Measurements from ENCODE around the gene CD24.

The CD24 gene

DNA sequence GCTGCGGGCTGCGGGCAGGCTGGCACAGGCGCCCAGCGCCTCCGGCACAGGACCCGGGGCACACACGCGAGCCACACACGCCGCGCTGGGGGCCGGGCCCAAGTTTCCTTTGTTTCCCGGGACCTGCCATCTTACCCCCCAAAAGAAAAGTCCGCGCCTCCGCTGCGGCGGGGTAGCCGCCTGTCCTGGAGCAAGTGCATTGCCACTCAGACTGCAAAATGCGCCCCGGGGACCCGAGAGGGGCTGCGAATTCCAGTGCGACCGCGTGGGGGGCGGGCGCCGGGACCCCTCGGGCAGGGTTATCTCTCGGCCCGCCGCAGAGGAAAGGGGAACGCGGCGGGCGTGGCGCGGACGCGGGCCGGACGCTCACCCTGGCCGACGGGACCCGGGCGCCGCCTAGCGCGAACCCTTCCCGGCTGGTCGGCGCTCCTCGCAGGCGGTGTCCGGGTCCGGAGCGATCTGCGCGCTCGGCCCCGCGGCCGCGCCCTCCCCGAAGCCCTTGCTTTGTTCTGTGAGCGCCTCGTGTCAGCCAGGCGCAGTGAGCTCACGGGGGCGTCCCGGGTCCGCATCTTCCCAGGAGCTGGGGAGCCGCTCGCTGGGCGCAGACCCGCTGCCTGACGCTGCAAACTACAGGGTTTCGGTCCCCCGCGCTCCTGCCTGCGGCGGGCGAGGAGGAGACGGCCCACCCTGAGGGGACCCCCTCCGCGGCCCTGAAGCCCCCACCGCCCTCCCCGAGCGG lies 639 bp upstream of the CD24 start (continued):
- no peak for TF ChIP-seq ZNF629 (tag by site-specific recombination; IDR thresholded peaks at IDR 0.05)
- no peak for TF ChIP-seq ZNF433 (tag by site-specific recombination; IDR thresholded peaks at IDR 0.05; ENCODE audit: low read depth)
- no peak for TF ChIP-seq OVOL3 (tag by site-specific recombination; IDR thresholded peaks at IDR 0.05)
- TF ChIP-seq ZNF423 (tag by site-specific recombination; IDR thresholded peaks at IDR 0.05), result no peak
- TF ChIP-seq ZNF335 (tag by site-specific recombination; conservative IDR thresholded peaks at IDR 0.05), result peak; percentile 84; the same call in 1 of the 2 replicates
- TF ChIP-seq, protein P1, sequence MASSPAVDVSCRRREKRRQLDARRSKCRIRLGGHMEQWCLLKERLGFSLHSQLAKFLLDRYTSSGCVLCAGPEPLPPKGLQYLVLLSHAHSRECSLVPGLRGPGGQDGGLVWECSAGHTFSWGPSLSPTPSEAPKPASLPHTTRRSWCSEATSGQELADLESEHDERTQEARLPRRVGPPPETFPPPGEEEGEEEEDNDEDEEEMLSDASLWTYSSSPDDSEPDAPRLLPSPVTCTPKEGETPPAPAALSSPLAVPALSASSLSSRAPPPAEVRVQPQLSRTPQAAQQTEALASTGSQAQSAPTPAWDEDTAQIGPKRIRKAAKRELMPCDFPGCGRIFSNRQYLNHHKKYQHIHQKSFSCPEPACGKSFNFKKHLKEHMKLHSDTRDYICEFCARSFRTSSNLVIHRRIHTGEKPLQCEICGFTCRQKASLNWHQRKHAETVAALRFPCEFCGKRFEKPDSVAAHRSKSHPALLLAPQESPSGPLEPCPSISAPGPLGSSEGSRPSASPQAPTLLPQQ (tag by site-specific recombination; IDR thresholded peaks at IDR 0.05), result peak; percentile 11; the same call in 1 of the 2 replicates
- no peak for TF ChIP-seq ZNF837 (tag by site-specific recombination; IDR thresholded peaks at IDR 0.05)
- peak; percentile 33; the same call in 1 of the 2 replicates for TF ChIP-seq ZNF600 (tag by site-specific recombination; IDR thresholded peaks at IDR 0.05)
- TF ChIP-seq ZNF311 (tag by site-specific recombination; IDR thresholded peaks at IDR 0.05; ENCODE audit: borderline replicate concordance), result no peak
- TF ChIP-seq ZNF223 (tag by site-specific recombination; IDR thresholded peaks at IDR 0.05), result no peak
- no peak for TF ChIP-seq ZNF266 (tag by site-specific recombination; IDR thresholded peaks at IDR 0.05; ENCODE audit: low read depth)
- TF ChIP-seq ZFP69B (tag by site-specific recombination; IDR thresholded peaks at IDR 0.05), result no peak
- no peak for TF ChIP-seq ZNF510 (tag by site-specific recombination; IDR thresholded peaks at IDR 0.05; ENCODE audit: insufficient replicate concordance)
- TF ChIP-seq ZNF776 (tag by site-specific recombination; IDR thresholded peaks at IDR 0.05; ENCODE audit: borderline replicate concordance), result no peak
- TF ChIP-seq ZBTB21 (tag by site-specific recombination; IDR thresholded peaks at IDR 0.05), result no peak
- TF ChIP-seq, protein P2, sequence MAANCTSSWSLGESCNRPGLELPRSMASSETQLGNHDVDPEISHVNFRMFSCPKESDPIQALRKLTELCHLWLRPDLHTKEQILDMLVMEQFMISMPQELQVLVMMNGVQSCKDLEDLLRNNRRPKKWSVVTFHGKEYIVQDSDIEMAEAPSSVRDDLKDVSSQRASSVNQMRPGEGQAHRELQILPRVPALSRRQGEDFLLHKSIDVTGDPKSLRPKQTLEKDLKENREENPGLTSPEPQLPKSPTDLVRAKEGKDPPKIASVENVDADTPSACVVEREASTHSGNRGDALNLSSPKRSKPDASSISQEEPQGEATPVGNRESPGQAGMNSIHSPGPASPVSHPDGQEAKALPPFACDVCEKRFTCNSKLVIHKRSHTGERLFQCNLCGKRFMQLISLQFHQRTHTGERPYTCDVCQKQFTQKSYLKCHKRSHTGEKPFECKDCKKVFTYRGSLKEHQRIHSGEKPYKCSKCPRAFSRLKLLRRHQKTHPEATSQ (tag by site-specific recombination; IDR thresholded peaks at IDR 0.05), result no peak
- TF ChIP-seq ZNF747 (tag by site-specific recombination; IDR thresholded peaks at IDR 0.05), result no peak
- TF ChIP-seq, protein P3, sequence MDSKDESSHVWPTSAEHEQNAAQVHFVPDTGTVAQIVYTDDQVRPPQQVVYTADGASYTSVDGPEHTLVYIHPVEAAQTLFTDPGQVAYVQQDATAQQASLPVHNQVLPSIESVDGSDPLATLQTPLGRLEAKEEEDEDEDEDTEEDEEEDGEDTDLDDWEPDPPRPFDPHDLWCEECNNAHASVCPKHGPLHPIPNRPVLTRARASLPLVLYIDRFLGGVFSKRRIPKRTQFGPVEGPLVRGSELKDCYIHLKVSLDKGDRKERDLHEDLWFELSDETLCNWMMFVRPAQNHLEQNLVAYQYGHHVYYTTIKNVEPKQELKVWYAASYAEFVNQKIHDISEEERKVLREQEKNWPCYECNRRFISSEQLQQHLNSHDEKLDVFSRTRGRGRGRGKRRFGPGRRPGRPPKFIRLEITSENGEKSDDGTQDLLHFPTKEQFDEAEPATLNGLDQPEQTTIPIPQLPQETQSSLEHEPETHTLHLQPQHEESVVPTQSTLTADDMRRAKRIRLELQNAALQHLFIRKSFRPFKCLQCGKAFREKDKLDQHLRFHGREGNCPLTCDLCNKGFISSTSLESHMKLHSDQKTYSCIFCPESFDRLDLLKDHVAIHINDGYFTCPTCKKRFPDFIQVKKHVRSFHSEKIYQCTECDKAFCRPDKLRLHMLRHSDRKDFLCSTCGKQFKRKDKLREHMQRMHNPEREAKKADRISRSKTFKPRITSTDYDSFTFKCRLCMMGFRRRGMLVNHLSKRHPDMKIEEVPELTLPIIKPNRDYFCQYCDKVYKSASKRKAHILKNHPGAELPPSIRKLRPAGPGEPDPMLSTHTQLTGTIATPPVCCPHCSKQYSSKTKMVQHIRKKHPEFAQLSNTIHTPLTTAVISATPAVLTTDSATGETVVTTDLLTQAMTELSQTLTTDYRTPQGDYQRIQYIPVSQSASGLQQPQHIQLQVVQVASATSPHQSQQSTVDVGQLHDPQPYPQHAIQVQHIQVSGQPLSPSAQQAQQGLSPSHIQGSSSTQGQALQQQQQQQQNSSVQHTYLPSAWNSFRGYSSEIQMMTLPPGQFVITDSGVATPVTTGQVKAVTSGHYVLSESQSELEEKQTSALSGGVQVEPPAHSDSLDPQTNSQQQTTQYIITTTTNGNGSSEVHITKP (tag by site-specific recombination; IDR thresholded peaks at IDR 0.05), result peak; percentile 73; the same call in 1 of the 2 replicates
- TF ChIP-seq ZNF366 (tag by site-specific recombination; conservative IDR thresholded peaks at IDR 0.05), result no peak
- TF ChIP-seq, protein P4, sequence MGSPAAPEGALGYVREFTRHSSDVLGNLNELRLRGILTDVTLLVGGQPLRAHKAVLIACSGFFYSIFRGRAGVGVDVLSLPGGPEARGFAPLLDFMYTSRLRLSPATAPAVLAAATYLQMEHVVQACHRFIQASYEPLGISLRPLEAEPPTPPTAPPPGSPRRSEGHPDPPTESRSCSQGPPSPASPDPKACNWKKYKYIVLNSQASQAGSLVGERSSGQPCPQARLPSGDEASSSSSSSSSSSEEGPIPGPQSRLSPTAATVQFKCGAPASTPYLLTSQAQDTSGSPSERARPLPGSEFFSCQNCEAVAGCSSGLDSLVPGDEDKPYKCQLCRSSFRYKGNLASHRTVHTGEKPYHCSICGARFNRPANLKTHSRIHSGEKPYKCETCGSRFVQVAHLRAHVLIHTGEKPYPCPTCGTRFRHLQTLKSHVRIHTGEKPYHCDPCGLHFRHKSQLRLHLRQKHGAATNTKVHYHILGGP (tag by site-specific recombination; IDR thresholded peaks at IDR 0.05), result no peak
- TF ChIP-seq, protein P5, sequence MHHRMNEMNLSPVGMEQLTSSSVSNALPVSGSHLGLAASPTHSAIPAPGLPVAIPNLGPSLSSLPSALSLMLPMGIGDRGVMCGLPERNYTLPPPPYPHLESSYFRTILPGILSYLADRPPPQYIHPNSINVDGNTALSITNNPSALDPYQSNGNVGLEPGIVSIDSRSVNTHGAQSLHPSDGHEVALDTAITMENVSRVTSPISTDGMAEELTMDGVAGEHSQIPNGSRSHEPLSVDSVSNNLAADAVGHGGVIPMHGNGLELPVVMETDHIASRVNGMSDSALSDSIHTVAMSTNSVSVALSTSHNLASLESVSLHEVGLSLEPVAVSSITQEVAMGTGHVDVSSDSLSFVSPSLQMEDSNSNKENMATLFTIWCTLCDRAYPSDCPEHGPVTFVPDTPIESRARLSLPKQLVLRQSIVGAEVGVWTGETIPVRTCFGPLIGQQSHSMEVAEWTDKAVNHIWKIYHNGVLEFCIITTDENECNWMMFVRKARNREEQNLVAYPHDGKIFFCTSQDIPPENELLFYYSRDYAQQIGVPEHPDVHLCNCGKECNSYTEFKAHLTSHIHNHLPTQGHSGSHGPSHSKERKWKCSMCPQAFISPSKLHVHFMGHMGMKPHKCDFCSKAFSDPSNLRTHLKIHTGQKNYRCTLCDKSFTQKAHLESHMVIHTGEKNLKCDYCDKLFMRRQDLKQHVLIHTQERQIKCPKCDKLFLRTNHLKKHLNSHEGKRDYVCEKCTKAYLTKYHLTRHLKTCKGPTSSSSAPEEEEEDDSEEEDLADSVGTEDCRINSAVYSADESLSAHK (tag by site-specific recombination; IDR thresholded peaks at IDR 0.05), result no peak
- TF ChIP-seq ZNF777 (tag by site-specific recombination; IDR thresholded peaks at IDR 0.05; ENCODE audit: borderline replicate concordance), result no peak; the same call in 1 of the 2 replicates
- TF ChIP-seq ZNF404 (tag by site-specific recombination; IDR thresholded peaks at IDR 0.05), result no peak
- 0 out of 2 replicates have a peak, but pooled peaks have one; percentile 17 for TF ChIP-seq ZBTB48 (tag by site-specific recombination; IDR thresholded peaks at IDR 0.05)
- TF ChIP-seq ZFHX2 (tag by site-specific recombination; conservative IDR thresholded peaks at IDR 0.05), result 0 out of 2 replicates have a peak, but pooled peaks have one; percentile 8
- TF ChIP-seq ZNF561 (tag by site-specific recombination; IDR thresholded peaks at IDR 0.05; ENCODE audit: borderline replicate concordance), result peak; percentile 74; the same call in 1 of the 2 replicates
- TF ChIP-seq, protein P6, sequence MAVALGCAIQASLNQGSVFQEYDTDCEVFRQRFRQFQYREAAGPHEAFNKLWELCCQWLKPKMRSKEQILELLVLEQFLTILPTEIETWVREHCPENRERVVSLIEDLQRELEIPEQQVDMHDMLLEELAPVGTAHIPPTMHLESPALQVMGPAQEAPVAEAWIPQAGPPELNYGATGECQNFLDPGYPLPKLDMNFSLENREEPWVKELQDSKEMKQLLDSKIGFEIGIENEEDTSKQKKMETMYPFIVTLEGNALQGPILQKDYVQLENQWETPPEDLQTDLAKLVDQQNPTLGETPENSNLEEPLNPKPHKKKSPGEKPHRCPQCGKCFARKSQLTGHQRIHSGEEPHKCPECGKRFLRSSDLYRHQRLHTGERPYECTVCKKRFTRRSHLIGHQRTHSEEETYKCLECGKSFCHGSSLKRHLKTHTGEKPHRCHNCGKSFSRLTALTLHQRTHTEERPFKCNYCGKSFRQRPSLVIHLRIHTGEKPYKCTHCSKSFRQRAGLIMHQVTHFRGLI (tag by site-specific recombination; IDR thresholded peaks at IDR 0.05), result no peak
- TF ChIP-seq ZNF621 (tag by site-specific recombination; IDR thresholded peaks at IDR 0.05), result no peak

All from HEK293 (cell line).